Endothelial cell of umbilical vein (primary cell): ENCODE measurements around the gene HDAC9.

Experiments used
- EZH2 ChIP-seq: IDR thresholded peaks from 2 replicates; pipeline ENCODE4 v1.6.1; 2012; ENCODE audit warnings: borderline replicate concordance, low read depth, mild to moderate bottlenecking, moderate library complexity, low read length, inconsistent platforms; ENCODE audit not compliant: severe bottlenecking
- POLR2A ChIP-seq: IDR thresholded peaks from 2 replicates; pipeline ENCODE4 v1.6.1; 2012; ENCODE audit warnings: low read depth, mild to moderate bottlenecking, control low read depth, low read length
- POLR2AphosphoS5 ChIP-seq: IDR thresholded peaks from 2 replicates; pipeline ENCODE4 v1.6.1; 2012; ENCODE audit warnings: low read depth, mild to moderate bottlenecking, control low read depth, low read length, moderate library complexity; ENCODE audit not compliant: insufficient read depth
- TF ChIP-seq, protein P1 (sequence below), 2 donors: IDR thresholded peaks; 1 replicate in 1 of 2; 2 replicates in 1 of 2; pipeline ENCODE4 v1.5.1; 2011; ENCODE audit warnings: low read length in 2 of 2, mild to moderate bottlenecking in 2 of 2, moderate library complexity in 2 of 2, control low read depth in 1 of 2, inconsistent platforms in 1 of 2, low read depth in 1 of 2; ENCODE audit not compliant: insufficient read depth in 1 of 2; ENCODE audit errors: extremely low read depth in 1 of 2
- TF ChIP-seq, protein P2 (sequence below): IDR thresholded peaks from 2 replicates; pipeline ENCODE4 v1.6.1; 2011; ENCODE audit not compliant: insufficient read depth, insufficient read length

DNA sequence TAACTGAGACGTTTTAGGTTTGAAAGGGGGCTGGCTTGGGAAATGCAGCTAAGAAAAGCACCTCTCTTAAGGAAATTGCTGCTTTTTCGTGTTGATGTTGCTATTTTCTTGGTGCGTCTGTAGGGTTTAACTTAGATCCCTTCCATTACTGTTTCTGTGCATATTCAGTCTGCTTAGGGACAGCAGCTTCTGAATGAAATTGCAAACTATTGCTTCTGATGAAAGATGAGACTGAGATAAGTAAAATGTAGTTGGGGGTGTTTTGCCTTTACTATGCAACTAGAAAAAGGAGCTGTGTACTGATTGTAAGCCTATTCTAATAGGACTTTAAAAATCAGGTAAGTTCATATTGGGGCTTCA is 772 bp downstream of the HDAC9 start:
- TF ChIP-seq POLR2A (no peak), EZH2 (no peak), POLR2AphosphoS5 (no peak)
- TF ChIP-seq, protein P1, sequence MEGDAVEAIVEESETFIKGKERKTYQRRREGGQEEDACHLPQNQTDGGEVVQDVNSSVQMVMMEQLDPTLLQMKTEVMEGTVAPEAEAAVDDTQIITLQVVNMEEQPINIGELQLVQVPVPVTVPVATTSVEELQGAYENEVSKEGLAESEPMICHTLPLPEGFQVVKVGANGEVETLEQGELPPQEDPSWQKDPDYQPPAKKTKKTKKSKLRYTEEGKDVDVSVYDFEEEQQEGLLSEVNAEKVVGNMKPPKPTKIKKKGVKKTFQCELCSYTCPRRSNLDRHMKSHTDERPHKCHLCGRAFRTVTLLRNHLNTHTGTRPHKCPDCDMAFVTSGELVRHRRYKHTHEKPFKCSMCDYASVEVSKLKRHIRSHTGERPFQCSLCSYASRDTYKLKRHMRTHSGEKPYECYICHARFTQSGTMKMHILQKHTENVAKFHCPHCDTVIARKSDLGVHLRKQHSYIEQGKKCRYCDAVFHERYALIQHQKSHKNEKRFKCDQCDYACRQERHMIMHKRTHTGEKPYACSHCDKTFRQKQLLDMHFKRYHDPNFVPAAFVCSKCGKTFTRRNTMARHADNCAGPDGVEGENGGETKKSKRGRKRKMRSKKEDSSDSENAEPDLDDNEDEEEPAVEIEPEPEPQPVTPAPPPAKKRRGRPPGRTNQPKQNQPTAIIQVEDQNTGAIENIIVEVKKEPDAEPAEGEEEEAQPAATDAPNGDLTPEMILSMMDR (IDR thresholded peaks at IDR 0.05; ENCODE audit: extremely low read depth in 1 of 2, insufficient read depth in 1 of 2, low read depth in 1 of 2, low read length in 2 of 2), result no peak
- TF ChIP-seq, protein P2, sequence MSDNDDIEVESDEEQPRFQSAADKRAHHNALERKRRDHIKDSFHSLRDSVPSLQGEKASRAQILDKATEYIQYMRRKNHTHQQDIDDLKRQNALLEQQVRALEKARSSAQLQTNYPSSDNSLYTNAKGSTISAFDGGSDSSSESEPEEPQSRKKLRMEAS, result no peak
